SH-SY5Y (cell line): Measurements from ENCODE around the gene UTS2.

Source experiments
- GATA2 ChIP-seq: IDR thresholded peaks from 2 replicates; pipeline ENCODE4 v1.6.1; 2011; ENCODE audit warnings: mild to moderate bottlenecking, low read depth, low read length
- GATA3 ChIP-seq: IDR thresholded peaks from 2 replicates; pipeline ENCODE4 v1.6.1; 2011; ENCODE audit warnings: low read depth, mild to moderate bottlenecking, low read length, moderate library complexity

GRCh38 chr1:7861452-7861851 lies 8.6 kb upstream of the UTS2 start:
- no peak for TF ChIP-seq GATA2
- TF ChIP-seq GATA3: no peak
